Epithelial cell of prostate (primary cell): ENCODE results near the gene GAL3ST3.
"Not testable (repeated sequence)": the region's sequence is repeated elsewhere in the genome, so short reads cannot be mapped to it uniquely, and the experiment has no call there.

ENCODE experiments used
- DNase-seq: peaks from one replicate; pipeline ENCODE4 v3.0.0-alpha.2; 2011; ENCODE audit warnings: low read depth, low spot score
- H3K27ac ChIP-seq: fragments of 450-650 bp; 2 replicates; pipeline ENCODE4 v1.5.1; 2017; ENCODE audit warnings: mild to moderate bottlenecking

The GAL3ST3 gene

DNA sequence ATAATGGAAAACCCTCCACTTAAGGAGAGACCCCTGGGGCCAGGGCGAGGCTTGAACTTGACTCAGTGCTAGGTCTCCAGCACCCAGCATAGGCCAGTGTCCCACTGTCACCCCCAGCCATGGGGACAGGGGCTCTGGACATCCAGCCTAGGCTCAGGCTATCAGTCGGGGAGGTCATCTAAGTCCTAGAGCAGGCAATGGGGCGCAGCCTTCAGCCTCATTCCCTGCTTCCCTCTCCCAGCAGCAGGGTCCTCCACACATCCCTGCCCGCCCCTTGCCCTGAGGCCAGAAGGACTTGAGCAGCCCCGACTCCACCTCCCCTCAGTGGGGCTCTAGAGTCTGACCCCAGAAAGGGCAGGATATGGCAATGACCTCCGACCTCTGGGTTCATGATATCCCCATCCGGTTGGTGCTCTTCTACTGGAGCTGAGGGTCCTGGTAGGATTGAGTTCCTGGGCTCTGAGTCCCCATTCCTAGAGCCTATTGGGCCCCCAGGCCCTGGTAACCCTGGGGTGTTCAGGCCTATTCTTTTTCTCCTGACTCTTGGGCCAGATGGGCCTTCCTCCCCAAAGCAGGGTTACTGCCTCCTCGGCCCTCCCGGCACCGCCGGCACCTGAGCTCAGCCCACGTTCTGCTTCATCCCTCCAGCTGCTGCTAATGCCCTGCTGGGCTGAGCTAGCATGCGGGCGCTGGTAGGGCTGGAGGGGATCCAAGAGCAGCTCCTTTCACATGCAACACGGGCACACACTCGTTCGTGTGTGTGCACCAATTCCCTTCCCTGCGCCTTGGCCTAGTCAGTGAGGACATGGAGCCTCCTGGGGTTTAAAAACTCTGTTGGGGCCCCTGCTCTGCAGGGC, 32.8 kb downstream of the GAL3ST3 start:
- H3K27ac ChIP-seq, result no peak overlapping the region
- no peak for DNase-seq

DNA sequence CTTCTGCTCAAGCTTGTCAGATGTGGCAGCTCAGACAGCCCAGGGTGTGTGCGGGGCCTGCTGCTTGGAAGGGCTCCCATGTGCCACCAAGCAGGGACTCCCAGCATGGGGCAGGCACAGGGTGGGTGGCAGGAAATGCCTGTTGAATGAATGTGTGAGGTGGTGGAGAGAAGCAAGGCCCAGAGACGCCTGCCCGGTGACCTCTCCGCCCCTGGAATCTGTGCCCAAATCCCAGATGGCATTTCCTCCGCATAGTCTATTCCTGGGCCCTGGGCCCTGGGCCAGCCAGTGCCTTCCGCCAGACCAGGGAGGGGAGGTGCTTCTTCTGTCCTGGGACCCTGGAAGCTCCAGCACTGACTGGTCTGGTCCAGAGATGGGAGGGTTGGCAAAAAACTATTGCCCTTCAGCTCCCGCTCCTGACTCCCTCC, 33.5 kb downstream of the GAL3ST3 start:
- peak overlapping the region; percentile 35 for H3K27ac ChIP-seq

DNA sequence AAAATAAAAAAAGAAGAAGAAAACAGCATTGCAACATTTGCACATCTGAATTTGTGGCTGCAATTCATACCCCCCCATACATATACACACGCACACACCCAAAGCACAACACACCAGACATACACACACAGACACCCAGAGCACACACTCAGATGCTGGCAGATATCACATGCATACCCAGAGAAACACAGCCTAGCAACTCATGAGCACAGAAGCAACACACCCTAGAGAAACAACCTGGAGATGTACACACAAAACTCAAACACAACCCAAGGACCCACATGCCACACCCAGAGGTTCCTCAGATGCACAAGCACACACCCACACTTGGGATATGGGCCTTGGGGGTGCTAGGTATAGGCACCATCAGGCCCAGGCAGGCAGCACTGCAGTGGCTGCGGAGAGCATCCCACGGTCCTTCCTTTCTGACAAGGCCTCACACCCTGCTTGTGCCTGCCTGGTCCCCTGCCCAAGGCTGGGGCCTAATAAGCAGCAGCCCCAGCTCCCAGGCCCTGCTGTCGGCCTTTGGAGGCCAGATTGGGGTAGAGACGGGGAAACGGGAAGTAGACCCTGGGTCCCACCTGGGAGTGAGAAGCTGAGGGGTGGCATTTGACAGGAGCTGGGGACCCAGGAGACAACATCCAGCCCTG, 34.0 kb downstream of the GAL3ST3 start:
- DNase-seq, result no peak
- H3K27ac ChIP-seq, result peak overlapping the region; percentile 35

More for the DNA sequence above, 33.5 kb downstream of the GAL3ST3 start:
- no peak for DNase-seq

DNA sequence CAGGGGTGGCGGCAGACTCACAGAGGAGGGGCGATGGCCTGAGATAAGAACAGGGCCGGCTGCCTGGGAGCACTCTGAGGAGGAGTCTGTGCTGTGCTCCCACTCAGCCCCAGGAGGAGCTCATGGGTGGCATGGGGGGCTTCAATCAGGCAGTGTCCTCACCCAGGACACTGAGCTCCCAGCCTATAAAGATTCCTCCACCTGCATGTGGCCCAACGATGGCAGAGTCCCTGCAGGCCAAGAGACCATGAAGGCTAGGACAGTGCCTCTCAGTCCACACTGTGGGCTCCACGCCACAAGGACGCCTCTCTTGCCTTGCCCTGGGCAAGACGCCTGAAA, 35.2 kb downstream of the GAL3ST3 start:
- DNase-seq, result no peak
- no peak overlapping the region for H3K27ac ChIP-seq

DNA sequence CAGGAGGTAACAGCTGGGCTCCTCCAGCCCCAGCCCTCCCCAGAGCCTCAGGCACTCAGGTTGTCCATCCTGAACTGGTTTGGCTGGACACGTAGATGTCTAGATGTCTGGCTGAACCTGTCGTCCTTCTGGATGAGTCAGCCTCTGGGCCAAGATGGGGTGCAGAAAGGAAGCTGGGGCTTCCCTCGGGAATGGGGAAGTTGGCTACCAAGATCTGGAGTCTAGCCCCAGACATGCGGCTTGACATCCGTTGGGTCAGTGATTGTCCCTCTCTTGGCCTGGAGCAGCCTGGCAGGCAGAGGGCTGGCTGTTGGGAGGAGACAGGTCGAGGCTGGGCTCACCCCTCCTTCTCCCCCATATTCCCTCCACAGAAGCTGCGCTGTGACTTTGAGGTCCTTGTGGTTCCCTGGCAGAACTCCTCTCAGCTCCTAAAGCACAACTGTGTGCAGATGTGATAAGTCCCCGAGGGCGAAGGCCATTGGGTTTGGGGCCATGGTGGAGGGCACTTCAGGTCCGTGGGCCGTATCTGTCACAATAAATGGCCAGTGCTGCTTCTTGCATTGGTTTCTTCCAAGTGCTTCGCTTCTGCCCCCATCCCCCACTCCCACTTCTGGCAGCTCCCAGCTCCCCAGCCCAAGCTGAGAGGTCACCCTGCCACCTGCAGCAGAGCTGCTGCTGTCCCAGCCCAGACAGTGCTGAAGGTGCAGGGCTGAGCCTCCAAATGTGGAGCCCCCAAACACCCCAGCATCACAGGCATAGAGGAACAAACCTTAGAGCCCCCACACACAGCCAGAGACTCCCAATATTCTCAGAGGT, 35.8 kb downstream of the GAL3ST3 start:
- peak; percentile 50 for DNase-seq
- peak overlapping the region; percentile 80 for H3K27ac ChIP-seq

DNA sequence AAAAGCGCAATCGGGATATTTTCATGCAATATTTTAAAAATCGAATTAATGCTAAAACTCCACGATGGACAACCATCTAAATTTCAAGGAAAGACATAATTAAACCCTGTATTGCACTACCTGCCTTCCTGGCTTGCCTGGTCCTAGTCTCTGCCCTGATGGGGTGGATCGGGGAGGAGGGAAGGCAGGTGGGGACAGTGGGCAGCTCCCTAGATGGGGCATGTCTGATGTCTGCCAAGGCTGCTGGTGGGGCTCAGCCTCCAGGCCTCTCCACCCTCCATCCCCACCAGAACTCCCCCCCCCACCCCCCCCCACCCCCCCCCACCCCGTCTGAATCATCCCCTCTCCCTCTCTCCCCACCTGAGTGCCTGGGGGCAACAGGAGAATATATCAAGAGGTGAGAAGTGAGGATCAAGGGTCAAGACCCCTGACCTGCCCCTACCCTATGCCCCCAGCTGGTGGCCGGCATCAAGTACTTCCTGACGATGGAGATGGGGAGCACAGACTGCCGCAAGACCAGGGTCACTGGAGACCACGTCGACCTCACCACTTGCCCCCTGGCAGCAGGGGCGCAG, 36.5 kb downstream of the GAL3ST3 start:
- DNase-seq, result no peak
- peak overlapping the region; percentile 80 for H3K27ac ChIP-seq

DNA sequence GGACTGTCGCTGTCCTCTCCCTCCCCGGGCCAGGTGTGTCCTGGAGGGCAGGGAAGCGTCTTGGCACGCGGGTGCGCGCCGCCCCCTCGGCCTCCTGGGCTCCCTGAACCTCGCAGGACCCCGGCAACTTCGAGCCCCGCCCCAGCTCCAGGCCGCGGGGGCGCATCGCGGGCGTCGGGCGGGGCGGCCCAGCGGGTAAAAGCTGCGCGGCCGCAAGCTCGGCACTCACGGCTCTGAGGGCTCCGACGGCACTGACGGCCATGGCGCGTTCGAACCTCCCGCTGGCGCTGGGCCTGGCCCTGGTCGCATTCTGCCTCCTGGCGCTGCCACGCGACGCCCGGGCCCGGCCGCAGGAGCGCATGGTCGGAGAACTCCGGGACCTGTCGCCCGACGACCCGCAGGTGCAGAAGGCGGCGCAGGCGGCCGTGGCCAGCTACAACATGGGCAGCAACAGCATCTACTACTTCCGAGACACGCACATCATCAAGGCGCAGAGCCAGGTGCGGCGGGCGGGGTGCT, 37.1 kb downstream of the GAL3ST3 start, which contains the start of gene CST6:
TSS of gene CST6 (plus strand) at position 224 of the 519 bp plus-strand sequence. CDS start at position 261, 37 bp downstream.
- H3K27ac ChIP-seq, result peak within 1 kb of the TSS; percentile 80
- DNase-seq, result no peak

DNA sequence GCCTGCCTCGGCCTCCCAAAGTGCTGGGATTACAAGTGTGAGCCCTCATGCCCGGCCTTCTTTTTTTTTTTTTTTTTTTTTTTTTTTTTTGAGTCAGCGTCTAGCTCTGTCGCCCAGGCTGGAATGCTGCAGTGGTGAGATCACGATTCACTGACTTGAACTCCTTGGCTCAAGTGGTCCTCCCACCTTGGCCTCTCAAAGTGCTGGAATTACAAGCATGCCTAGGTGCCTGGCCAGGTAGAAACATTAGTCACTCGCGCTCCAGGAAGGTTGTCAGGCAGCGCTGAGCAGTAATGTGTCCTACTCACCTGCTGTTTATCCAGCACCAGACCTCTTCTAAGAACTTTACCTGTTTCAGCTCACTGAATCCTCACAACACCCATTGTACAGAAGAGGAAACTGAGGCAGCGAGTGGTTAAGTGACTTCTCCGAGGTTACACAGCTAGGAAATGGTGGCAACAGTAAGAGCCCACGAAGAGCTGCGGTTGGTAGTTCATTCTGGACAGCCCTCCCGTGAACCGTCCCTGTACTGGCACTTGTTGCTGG, 37.6 kb downstream of the GAL3ST3 start:
- peak overlapping the region; percentile 80 for H3K27ac ChIP-seq
- peak; percentile 97 for DNase-seq

DNA sequence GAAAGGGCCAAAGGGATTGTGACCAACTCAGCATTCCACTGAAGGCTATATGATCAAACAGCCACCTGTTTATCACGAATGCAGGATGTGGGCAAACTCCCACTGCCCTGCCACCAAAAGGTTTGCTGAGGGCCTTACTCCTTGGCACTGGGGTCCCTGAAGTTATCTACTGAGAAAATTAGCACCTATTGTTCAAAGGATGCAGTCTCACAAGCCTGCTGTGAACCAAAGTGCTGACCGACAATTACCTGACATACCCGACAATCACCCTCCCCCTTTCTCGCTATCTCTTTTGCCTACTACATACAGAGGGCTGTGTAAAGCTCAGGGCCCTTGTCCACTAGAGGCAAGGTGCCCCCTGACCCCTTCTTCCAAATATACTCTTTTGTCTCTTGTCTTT, 38.9 kb downstream of the GAL3ST3 start:
- H3K27ac ChIP-seq, DNase-seq: not testable (repeated sequence)

DNA sequence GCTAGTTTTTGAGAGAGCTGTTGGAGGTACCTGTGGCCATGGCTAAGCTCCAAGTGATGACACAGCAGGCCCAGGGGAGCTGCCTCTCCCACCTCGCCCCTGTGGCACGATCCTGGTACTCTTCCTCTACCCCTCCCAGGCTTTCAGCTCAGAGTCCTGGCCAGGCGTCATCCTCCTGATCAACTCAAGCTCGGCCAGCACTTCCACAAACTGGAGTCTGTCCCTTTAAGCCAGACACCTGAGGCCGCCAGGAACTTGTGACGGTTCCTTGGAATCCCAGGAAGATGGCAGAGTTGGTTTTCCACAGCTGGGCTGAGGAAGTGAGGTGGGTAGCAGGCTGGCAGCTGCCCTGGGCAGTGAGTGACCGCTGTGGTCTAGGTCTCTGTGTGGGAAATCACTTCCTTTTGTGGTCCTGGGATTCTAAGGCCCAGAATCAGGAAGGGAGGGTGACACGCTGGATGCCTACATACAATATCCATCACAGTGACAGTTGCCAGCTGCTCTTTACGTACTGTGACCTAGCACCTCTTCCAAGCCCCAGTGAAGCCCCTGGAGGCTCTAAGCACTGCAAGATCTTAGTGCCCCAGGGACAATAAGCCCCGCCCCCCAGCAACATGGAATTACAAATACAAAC, 40.4 kb downstream of the GAL3ST3 start:
- no peak for DNase-seq
- peak overlapping the region; percentile 55 for H3K27ac ChIP-seq

DNA sequence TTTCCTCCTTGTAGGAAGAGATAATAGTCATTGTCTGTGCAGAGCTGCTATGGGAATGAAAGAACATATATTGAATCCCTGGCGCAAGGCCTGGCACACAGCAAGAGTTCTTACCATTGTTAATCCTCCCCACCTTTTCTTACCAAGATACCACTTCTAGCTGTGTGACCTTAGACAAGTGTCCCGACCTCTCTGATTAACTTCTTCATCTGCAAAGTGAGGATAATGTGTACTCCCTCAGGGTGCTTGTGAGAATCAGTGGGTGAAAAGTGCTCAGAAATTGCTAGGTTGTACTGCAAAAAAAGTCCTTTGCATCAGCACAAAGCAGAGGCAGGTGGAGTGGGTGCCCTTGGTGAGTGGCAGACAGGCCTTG, 40.9 kb downstream of the GAL3ST3 start:
- H3K27ac ChIP-seq, result peak overlapping the region; percentile 55
- DNase-seq, result no peak

DNA sequence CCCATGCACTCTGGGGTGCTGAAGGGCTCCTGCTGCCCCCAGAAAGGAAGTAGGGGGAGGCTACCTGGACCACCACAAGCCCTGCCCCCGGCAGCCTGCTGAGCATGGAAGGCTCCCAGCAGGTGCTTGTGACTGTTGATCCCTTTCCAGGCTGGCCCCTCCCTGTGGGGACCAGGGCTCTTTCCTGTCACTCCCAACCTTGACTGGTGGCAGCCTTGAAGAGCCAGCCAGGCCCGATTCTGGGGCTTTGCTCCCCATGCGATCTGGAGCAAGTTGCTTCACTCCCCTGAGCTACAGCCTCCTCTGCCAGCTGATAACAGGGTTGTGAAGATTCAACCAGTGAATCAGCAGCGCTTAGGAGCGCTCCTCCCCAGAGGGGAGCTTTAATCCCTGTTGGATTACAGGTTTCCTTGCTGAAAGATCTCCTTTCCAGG, 41.7 kb downstream of the GAL3ST3 start:
- no peak overlapping the region for H3K27ac ChIP-seq
- no peak for DNase-seq

DNA sequence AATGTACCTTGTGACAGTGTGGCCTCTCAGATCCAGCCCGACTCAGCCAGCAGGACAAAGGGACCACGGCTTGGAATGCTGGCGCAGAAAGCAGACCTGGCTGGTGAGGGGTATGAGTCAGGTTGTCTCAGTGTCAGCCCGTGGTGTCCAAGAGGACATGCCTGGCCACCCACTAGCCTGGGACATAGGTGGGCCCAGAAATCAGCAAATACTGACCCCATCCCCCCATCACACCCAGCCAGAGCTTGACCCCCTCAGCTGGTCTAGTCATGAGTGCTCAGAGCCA, 42.1 kb downstream of the GAL3ST3 start:
- DNase-seq, result no peak
- no peak overlapping the region for H3K27ac ChIP-seq

DNA sequence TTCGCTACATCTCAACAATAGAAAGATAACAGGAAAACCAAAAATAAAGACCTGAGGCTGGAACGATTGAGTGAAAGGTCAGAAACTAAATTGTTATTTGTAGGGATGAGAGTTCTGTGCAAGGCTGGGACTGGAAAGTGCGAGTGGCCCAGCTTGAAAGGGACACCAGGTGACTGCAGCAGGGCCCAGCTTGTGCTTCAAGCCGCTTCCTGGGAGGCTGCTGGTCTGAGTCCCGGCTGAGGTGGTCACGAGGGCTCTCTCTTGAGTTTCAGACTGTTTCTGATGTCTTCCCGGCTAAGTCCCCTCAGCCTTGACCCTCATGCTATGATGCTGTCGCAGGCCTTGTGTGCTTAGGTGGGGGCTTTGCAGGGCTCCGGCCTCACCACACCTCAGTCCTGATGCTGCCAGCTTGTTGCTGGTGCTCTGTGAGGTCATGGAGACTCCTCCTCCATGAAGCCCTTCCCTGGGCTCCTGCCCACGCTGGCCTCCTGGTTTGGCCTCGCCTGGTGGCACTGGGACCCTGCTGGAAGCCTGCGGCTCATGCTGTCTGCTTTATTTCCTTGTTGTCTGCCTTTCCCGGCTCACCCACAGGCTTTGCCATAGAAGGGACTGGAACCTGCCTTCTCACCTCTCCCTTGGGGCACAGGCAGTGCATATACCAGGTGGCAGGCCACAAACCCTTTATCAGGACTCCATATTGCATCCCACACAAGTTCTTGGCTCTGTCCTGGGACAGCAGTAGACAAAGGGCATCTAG, 42.6 kb downstream of the GAL3ST3 start:
- no peak for DNase-seq
- no peak overlapping the region for H3K27ac ChIP-seq

DNA sequence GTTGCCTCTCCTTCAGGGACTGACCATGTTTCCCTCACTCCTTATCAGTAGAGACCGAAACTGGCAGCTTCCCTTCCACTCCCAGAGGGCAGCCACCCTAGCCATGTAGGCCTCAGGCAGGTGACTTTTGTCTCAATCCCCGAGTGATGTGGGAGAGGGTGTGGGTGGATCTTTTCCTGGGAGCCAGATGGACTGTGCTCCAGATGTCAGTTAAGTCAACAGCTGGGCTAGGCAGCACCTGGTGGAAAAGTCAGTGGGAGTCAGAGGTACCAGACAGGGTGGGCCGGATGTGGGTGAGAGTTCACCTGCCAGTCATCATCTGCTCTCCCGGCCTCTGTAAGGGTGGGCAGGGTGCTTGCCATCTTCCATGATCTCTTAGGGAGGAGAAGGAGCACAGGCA, 44.8 kb downstream of the GAL3ST3 start:
- no peak for DNase-seq
- no peak overlapping the region for H3K27ac ChIP-seq

DNA sequence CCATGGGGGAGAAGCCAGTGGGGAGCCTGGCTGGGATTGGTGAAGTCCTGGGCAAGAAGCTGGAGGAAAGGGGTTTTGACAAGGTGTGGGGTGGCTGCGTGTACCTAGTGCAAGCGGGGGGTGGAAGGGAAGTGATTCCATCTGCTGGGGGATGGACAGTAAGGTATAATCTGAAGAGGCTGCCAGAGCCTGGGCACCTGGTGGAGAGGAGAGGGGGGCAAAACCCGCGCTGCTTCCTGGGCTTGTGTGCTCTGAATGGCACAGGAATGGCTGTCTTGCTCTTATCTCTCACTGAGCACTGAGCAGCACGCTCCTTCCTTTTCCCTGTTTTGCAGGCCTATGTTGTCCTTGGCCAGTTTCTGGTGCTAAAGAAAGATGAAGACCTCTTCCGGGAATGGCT, 45.7 kb downstream of the GAL3ST3 start:
- H3K27ac ChIP-seq, result peak overlapping the region; percentile 96
- DNase-seq, result no peak

DNA sequence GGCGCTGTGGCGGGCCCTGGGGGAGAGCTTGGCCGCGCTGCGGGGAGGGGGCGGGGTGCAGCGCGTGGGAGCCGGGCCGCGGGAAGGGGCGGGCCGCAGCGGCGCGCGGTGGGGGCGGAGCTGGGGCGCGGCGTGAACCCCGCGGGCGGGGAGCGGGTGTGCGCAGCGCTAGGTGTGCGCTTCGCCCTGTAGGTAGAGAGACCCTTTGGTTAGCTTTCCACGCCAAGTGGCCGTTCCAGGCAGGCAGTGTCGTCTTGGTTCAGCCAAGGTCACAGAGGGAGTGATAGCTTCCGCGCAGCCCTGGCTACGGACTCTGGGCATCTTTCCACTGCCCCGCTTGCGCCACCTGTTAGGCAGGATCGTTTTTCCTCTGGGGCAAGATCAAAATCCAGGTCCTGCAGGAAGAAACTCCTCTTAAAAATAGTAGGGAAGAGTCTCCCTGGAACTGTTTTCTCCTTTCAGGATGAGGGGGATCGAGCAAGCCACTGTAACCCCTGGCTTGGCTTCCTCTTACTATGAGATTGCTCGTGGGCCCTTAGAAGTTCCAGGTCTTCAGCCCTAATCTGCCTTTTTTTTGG, 46.2 kb downstream of the GAL3ST3 start:
- H3K27ac ChIP-seq, result peak overlapping the region; percentile 96
- no peak for DNase-seq

DNA sequence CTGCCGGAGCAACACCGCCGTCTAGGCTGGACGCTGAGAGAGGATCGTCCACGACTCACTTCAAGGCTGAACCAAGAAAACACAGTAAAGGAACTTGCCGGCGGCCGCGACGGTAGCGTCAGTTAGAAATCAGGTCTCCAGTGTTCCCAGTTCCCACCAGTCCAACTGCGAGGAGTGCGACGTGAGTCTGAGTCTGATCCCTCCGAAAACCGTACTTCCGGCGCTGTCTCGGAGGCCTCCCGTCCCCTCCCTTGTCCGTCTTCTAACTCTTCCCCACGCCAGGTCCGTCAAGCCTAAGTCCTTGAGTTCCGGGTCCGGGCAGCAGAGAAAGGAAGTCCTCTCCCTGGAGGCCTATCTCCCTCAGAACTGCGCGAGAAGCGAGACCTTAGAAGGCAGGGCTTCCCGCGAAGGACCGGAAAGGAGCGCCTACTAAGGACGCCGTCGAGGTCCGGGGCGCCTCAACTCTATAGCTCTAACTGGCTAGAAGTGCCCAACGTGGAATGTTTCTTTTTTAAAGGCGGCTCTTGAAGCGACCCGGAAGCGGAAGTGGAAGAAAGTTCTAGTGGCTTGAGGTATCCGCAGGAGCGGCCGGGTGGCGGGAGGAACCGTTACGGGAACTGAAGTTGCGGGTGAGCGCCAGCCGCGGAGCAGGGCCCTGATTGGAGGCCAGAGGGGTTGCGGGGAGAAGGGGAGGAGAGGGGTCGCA, 46.9 kb downstream of the GAL3ST3 start, which contains the start of the genes BANF1 and EIF1AD:
TSS of gene BANF1 (plus strand) at position 562 of the 706 bp plus-strand sequence. CDS start 748 bp downstream, outside the sequence.
TSS of gene EIF1AD (minus strand) at position 216 of the 706 bp plus-strand sequence. CDS start 1,768 bp downstream, outside the sequence.
- H3K27ac ChIP-seq, result peak within 1 kb of the TSS; percentile 96
- peak; percentile 84 for DNase-seq
